ENCODE measurements around the gene ERI2.

GRCh38 chr16:20801278-20801677, 5.0 kb downstream of the ERI2 start:
- TF ChIP-seq EP300 (IDR thresholded peaks at IDR 0.05; ENCODE audit: borderline replicate concordance) (no peak), YY1 (IDR thresholded peaks at IDR 0.05; ENCODE audit: low read depth) (no peak), NFIC (IDR thresholded peaks at IDR 0.05) (no peak), TCF12 (IDR thresholded peaks at IDR 0.05; ENCODE audit: low read depth) (no peak), MAX (IDR thresholded peaks at IDR 0.05) (no peak), CEBPB (IDR thresholded peaks at IDR 0.05) (no peak), RAD21 (IDR thresholded peaks at IDR 0.05; ENCODE audit: low read depth) (no peak), REST (IDR thresholded peaks at IDR 0.05; ENCODE audit: low read depth) (no peak), FOXM1 (IDR thresholded peaks at IDR 0.05; ENCODE audit: borderline replicate concordance, low read depth) (no peak), ZBTB7A (IDR thresholded peaks at IDR 0.05; ENCODE audit: low read depth) (no peak)
